H9 (cell line): ENCODE results near the gene CLMP. TPM values are rescaled to one million over a fixed set of nuclear protein-coding genes. Genes with fewer than 3 reads are reported as not detected.

Experiments used
- DNase-seq: peaks from one replicate; pipeline ENCODE4 v3.0.0-alpha.2; 2017
- H2AFZ ChIP-seq: one replicate; pipeline ENCODE4 v1.6.1; 2013; ENCODE audit warnings: mild to moderate bottlenecking, low read length, control low read depth, moderate library complexity
- H2AK5ac ChIP-seq: 2 replicates; pipeline ENCODE4 v1.6.1; 2013; ENCODE audit warnings: low read length, control low read depth, mixed read lengths; ENCODE audit not compliant: insufficient read length
- H2BK120ac ChIP-seq: one replicate; pipeline ENCODE4 v1.6.1; 2013; ENCODE audit warnings: low read depth, mild to moderate bottlenecking, low read length, control low read depth, inconsistent platforms; ENCODE audit not compliant: poor library complexity, severe bottlenecking
- H2BK12ac ChIP-seq: 2 replicates; pipeline ENCODE4 v1.6.1; 2013; ENCODE audit warnings: low read length, control low read depth, mixed read lengths, low read depth; ENCODE audit not compliant: insufficient read length
- H2BK15ac ChIP-seq: 2 replicates; pipeline ENCODE4 v1.6.1; 2013; ENCODE audit warnings: low read depth, low read length, control low read depth
- H2BK20ac ChIP-seq: one replicate; pipeline ENCODE4 v1.6.1; 2013; ENCODE audit warnings: low read depth, mild to moderate bottlenecking, low read length, control low read depth, inconsistent platforms; ENCODE audit not compliant: poor library complexity, severe bottlenecking
- H2BK5ac ChIP-seq: 2 replicates; pipeline ENCODE4 v1.6.1; 2013; ENCODE audit warnings: low read length, control low read depth, mixed read lengths; ENCODE audit not compliant: insufficient read length
- H3K14ac ChIP-seq: 2 replicates; pipeline ENCODE4 v1.6.1; 2013; ENCODE audit warnings: low read length, control low read depth; ENCODE audit not compliant: insufficient read depth
- H3K18ac ChIP-seq: 2 replicates; pipeline ENCODE4 v1.6.1; 2013; ENCODE audit warnings: low read depth, mild to moderate bottlenecking, mixed read lengths, low read length, control low read depth; ENCODE audit not compliant: insufficient read length
- H3K23ac ChIP-seq: 2 replicates; pipeline ENCODE4 v1.6.1; 2013; ENCODE audit warnings: low read length, control low read depth, mixed read lengths, low read depth; ENCODE audit not compliant: insufficient read length
- H3K23me2 ChIP-seq: 2 replicates; pipeline ENCODE4 v1.6.1; 2013; ENCODE audit warnings: low read depth, mild to moderate bottlenecking, mixed read lengths, low read length, control low read depth; ENCODE audit not compliant: insufficient read length, poor library complexity, severe bottlenecking
- H3K27ac ChIP-seq: 2 replicates; pipeline ENCODE4 v1.5.1; 2013; ENCODE audit warnings: low read length, control low read depth, mixed read lengths, low read depth; ENCODE audit not compliant: insufficient read length
- H3K27me3 ChIP-seq: 2 replicates; pipeline ENCODE4 v1.6.1; 2013; ENCODE audit warnings: low read length, control low read depth, inconsistent platforms; ENCODE audit not compliant: insufficient read depth
- H3K4ac ChIP-seq: 2 replicates; pipeline ENCODE4 v1.6.1; 2013; ENCODE audit warnings: low read depth, mild to moderate bottlenecking, control low read depth, inconsistent platforms, low read length, moderate library complexity
- H3K4me1 ChIP-seq: 2 replicates; pipeline ENCODE4 v1.6.1; 2013; ENCODE audit warnings: low read length, control low read depth, inconsistent platforms; ENCODE audit not compliant: insufficient read depth
- H3K4me2 ChIP-seq: 2 replicates; pipeline ENCODE4 v1.6.1; 2013; ENCODE audit warnings: low read length, control low read depth, mixed read lengths; ENCODE audit not compliant: insufficient read length, insufficient read depth
- H3K56ac ChIP-seq: 2 replicates; pipeline ENCODE4 v1.6.1; 2013; ENCODE audit warnings: low read depth, mild to moderate bottlenecking, mixed read lengths, low read length, control low read depth; ENCODE audit not compliant: insufficient read length
- H3K79me1 ChIP-seq: 2 replicates; pipeline ENCODE4 v1.6.1; 2013; ENCODE audit warnings: low read depth, mild to moderate bottlenecking, moderate library complexity, low read length, control low read depth, inconsistent platforms; ENCODE audit not compliant: insufficient read depth, poor library complexity, severe bottlenecking
- H3K79me2 ChIP-seq: 2 replicates; pipeline ENCODE4 v1.6.1; 2013; ENCODE audit warnings: low read length, control low read depth, inconsistent platforms; ENCODE audit not compliant: insufficient read depth
- H3K9ac ChIP-seq: 2 replicates; pipeline ENCODE4 v1.6.1; 2013; ENCODE audit warnings: low read length, control low read depth, mixed read lengths; ENCODE audit not compliant: insufficient read length; ENCODE audit errors: extremely low read depth
- H3K9me3 ChIP-seq: one replicate; pipeline ENCODE4 v1.6.1; 2013; ENCODE audit warnings: low read depth, low read length, inconsistent platforms; ENCODE audit not compliant: control insufficient read depth
- H3T11ph ChIP-seq: one replicate; pipeline ENCODE4 v1.6.1; 2013; ENCODE audit warnings: mild to moderate bottlenecking, low read length, control low read depth, inconsistent platforms
- H4K20me1 ChIP-seq: one replicate; pipeline ENCODE4 v1.6.1; 2013; ENCODE audit not compliant: control insufficient read depth, insufficient read length, insufficient read depth
- H4K5ac ChIP-seq: 2 replicates; pipeline ENCODE4 v1.6.1; 2013; ENCODE audit warnings: low read depth, mild to moderate bottlenecking, mixed read lengths, low read length, control low read depth; ENCODE audit not compliant: insufficient read length
- H4K8ac ChIP-seq: replicated peaks from 2 replicates; pipeline ENCODE4 v1.6.1; 2013; ENCODE audit warnings: low read length, control low read depth, mixed read lengths, low read depth; ENCODE audit not compliant: insufficient read length
- H4K91ac ChIP-seq: 2 replicates; pipeline ENCODE4 v1.6.1; 2013; ENCODE audit warnings: low read depth, mild to moderate bottlenecking, moderate library complexity, mixed read lengths, low read length, control low read depth; ENCODE audit not compliant: insufficient read length
- H3K27ac Mint-ChIP-seq, 3 experiments: 2 replicates in 2 of 3; 3 replicates in 1 of 3; pipeline ENCODE4 v1.8.0; 2020 to 2021; ENCODE audit warnings: mixed read lengths in 3 of 3, mild to moderate bottlenecking in 1 of 3, moderate library complexity in 1 of 3
- H3K27me3 Mint-ChIP-seq: 2 replicates; pipeline ENCODE4 v1.8.0; 2021; ENCODE audit warnings: low read depth, mild to moderate bottlenecking, moderate library complexity, mixed read lengths
- H3K36me3 Mint-ChIP-seq, 3 experiments: 2 replicates in 2 of 3; 3 replicates in 1 of 3; pipeline ENCODE4 v1.8.0; 2020 to 2021; ENCODE audit warnings: low read depth in 3 of 3, mixed read lengths in 3 of 3; ENCODE audit not compliant: insufficient read depth in 1 of 3
- H3K4me1 Mint-ChIP-seq, 2 experiments: 2 replicates each; pipeline ENCODE4 v1.8.0; 2020; ENCODE audit warnings: mixed read lengths in 2 of 2
- H3K4me3 Mint-ChIP-seq, 2 experiments: 2 replicates in 1 of 2; 3 replicates in 1 of 2; pipeline ENCODE4 v1.8.0; 2020 to 2021; ENCODE audit warnings: mild to moderate bottlenecking in 2 of 2, mixed read lengths in 2 of 2, moderate library complexity in 1 of 2
- H3K9me3 Mint-ChIP-seq, 2 experiments: 2 replicates in 1 of 2; 3 replicates in 1 of 2; pipeline ENCODE4 v1.8.0; 2020; ENCODE audit warnings: mild to moderate bottlenecking in 2 of 2, mixed read lengths in 2 of 2, moderate library complexity in 1 of 2
- CTCF ChIP-seq: fragments of 200-600 bp; sonication (generic); conservative IDR thresholded peaks from 3 replicates; pipeline ENCODE4 v1.8.0; 2021; ENCODE audit warnings: antibody characterized with exemption, mild to moderate bottlenecking
- WGBS: extraction: QIAGEN DNeasy Blood & Tissue Kit; methylation state at CpG from one replicate; pipeline ENCODE4 v1.1.7; 2013; ENCODE audit warnings: missing lambda C conversion rate, low lambda C conversion rate, mixed read lengths; ENCODE audit not compliant: insufficient read length; ENCODE audit errors: extremely low coverage; 5-methylcytosine and 5-hydroxymethylcytosine counted together
- total RNA-seq: library from RNA; stranded (reverse); gene quantifications from 2 replicates; pipeline ENCODE4 v1.2.1, GENCODE V29; 2021

Gene CLMP
- total RNA-seq, 1 experiment from 2014 or later, result 13.8 TPM

GRCh38 chr11:123125169-123125568 is 69.9 kb downstream of the CLMP start:
- no peak overlapping the region for H3K56ac ChIP-seq
- no peaks in the 10 kb centered on the region for H3K27me3 Mint-ChIP-seq
- no peak overlapping the region for H3K4me2 ChIP-seq
- H2BK20ac ChIP-seq, result no peak overlapping the region
- no peak overlapping the region for H2BK120ac ChIP-seq
- H3K4me1 ChIP-seq, result 0 out of 2 replicates have a peak, but pooled peaks cover 4% of the 10 kb centered on the region
- H2BK15ac ChIP-seq, result no peak overlapping the region
- TF ChIP-seq CTCF, result no peak
- H2AFZ ChIP-seq, result no peak overlapping the region
- no peaks in the 10 kb centered on the region for H3K79me1 ChIP-seq
- H2BK5ac ChIP-seq, result no peak overlapping the region
- H3K4me3 Mint-ChIP-seq, result no peak overlapping the region
- H2BK12ac ChIP-seq, result no peak overlapping the region
- no peak overlapping the region for H2AK5ac ChIP-seq
- no peak overlapping the region for H3K27ac ChIP-seq
- no peak overlapping the region for H3K9ac ChIP-seq
- H4K5ac ChIP-seq, result no peak overlapping the region
- H3K4ac ChIP-seq, result no peak overlapping the region
- H3K4me1 Mint-ChIP-seq, result peaks cover 5 to 13% of the 10 kb centered on the region in 2 experiments
- no peak overlapping the region for H3K23ac ChIP-seq
- WGBS, result no CpG with 5 or more reads among the region's 3 CpGs
- H3K79me2 ChIP-seq, result no peaks in the 10 kb centered on the region
- H3K9me3 ChIP-seq, result no peaks in the 10 kb centered on the region
- H3K23me2 ChIP-seq, result no peaks in the 10 kb centered on the region
- H3K27me3 ChIP-seq, result no peaks in the 10 kb centered on the region
- H3K14ac ChIP-seq, result no peak overlapping the region
- no peak overlapping the region for H3K27ac Mint-ChIP-seq
- H3T11ph ChIP-seq, result no peak overlapping the region
- no peak overlapping the region for H4K91ac ChIP-seq
- H3K9me3 Mint-ChIP-seq, result no peaks in the 10 kb centered on the region
- no peak overlapping the region for H4K8ac ChIP-seq
- H4K20me1 ChIP-seq, result no peaks in the 10 kb centered on the region
- DNase-seq, result no peak
- no peaks in the 10 kb centered on the region for H3K36me3 Mint-ChIP-seq
- no peak overlapping the region for H3K18ac ChIP-seq
